OCI-LY1 (cell line): ENCODE results near the gene GDF10.

Experiments used
- H2AFZ ChIP-seq: fragments of 200-600 bp; sonication (generic), shearing (Covaris generic); 2 replicates; pipeline ENCODE4 v1.6.0; 2014; ENCODE audit warnings: antibody characterized with exemption, mild to moderate bottlenecking, low read length
- H3F3A ChIP-seq: fragments of 200-600 bp; sonication (generic), shearing (Covaris generic); 2 replicates; pipeline ENCODE4 v1.6.0; 2014; ENCODE audit warnings: mild to moderate bottlenecking, antibody characterized with exemption, low read length, moderate library complexity; ENCODE audit not compliant: insufficient read depth
- H3K27ac ChIP-seq: fragments of 200-600 bp; sonication (generic); 2 replicates; pipeline ENCODE4 v1.5.1; 2014; ENCODE audit warnings: low read length, mixed run types, mild to moderate bottlenecking, low read depth; ENCODE audit not compliant: poor library complexity, severe bottlenecking
- H3K27me3 ChIP-seq: fragments of 200-600 bp; sonication (generic); 2 replicates; pipeline ENCODE4 v1.6.0; 2014; ENCODE audit warnings: antibody characterized with exemption, mild to moderate bottlenecking, low read length, moderate library complexity; ENCODE audit not compliant: insufficient read depth
- H3K36me3 ChIP-seq: fragments of 200-600 bp; sonication (generic); 2 replicates; pipeline ENCODE4 v1.6.1; 2014; ENCODE audit warnings: mild to moderate bottlenecking, antibody characterized with exemption, low read length, moderate library complexity, mixed read lengths; ENCODE audit not compliant: insufficient read depth
- H3K4me1 ChIP-seq: fragments of 200-600 bp; sonication (generic); 2 replicates; pipeline ENCODE4 v1.5.1; 2014; ENCODE audit warnings: mild to moderate bottlenecking, low read length, moderate library complexity; ENCODE audit not compliant: insufficient read depth, severe bottlenecking
- H3K4me2 ChIP-seq: fragments of 200-600 bp; sonication (generic), shearing (Covaris generic); 2 replicates; pipeline ENCODE4 v1.6.1; 2014; ENCODE audit warnings: low read length
- H3K4me3 ChIP-seq: fragments of 200-600 bp; sonication (generic); 2 replicates; pipeline ENCODE4 v1.5.1; 2014; ENCODE audit warnings: low read length, low read depth, mild to moderate bottlenecking, mixed read lengths; ENCODE audit not compliant: poor library complexity, severe bottlenecking
- H3K79me2 ChIP-seq: fragments of 200-600 bp; shearing (Covaris generic); 2 replicates; pipeline ENCODE4 v1.6.1; 2016; ENCODE audit warnings: mixed run types, low read length, mixed read lengths; ENCODE audit not compliant: insufficient read depth
- H3K9ac ChIP-seq: fragments of 200-600 bp; sonication (generic), shearing (Covaris generic); 2 replicates; pipeline ENCODE4 v1.6.1; 2014; ENCODE audit warnings: mild to moderate bottlenecking, low read length, mixed read lengths
- H3K9me2 ChIP-seq: fragments of 200-600 bp; sonication (generic), shearing (Covaris generic); 2 replicates; pipeline ENCODE4 v1.6.1; 2014; ENCODE audit warnings: low read depth, mild to moderate bottlenecking, low read length, mixed read lengths
- H3K9me3 ChIP-seq: fragments of 200-600 bp; shearing (Covaris generic); 2 replicates; pipeline ENCODE4 v1.6.1; 2014; ENCODE audit warnings: low read length, mixed read lengths
- H4K20me1 ChIP-seq: fragments of 200-600 bp; sonication (generic), shearing (Covaris generic); 2 replicates; pipeline ENCODE4 v1.6.0; 2016; ENCODE audit warnings: mild to moderate bottlenecking, low read length; ENCODE audit not compliant: insufficient read depth
- CTCF ChIP-seq: fragments of 200-600 bp; sonication (generic), shearing (Covaris generic); IDR thresholded peaks from 2 replicates; pipeline ENCODE4 v1.5.1; 2017; ENCODE audit warnings: mild to moderate bottlenecking, antibody characterized with exemption, low read length, moderate library complexity, mixed read lengths
- EZH2 ChIP-seq: fragments of 200-600 bp; sonication (generic), shearing (Covaris generic); IDR thresholded peaks from 2 replicates; pipeline ENCODE4 v1.8.0; 2017; ENCODE audit warnings: borderline replicate concordance, mixed run types, mild to moderate bottlenecking, antibody characterized with exemption, low read length, moderate library complexity, mixed read lengths

Gene GDF10

GRCh38 chr10:47261121-47261520, 38.9 kb upstream of the GDF10 start:
- Histone ChIP-seq H3K27ac (peak overlapping the region; percentile 94), H2AFZ (0 out of 2 replicates have a peak overlapping the region, but pooled peaks have one; percentile 12), H3K4me3 (no peak overlapping the region), H3K9ac (peak overlapping the region; percentile 48; the same call in 1 of the 2 replicates), H3K9me2 (no peaks in the 10 kb centered on the region), H4K20me1 (no peaks in the 10 kb centered on the region), H3K36me3 (no peaks in the 10 kb centered on the region), H3K9me3 (no peaks in the 10 kb centered on the region), H3K4me1 (peaks cover 54% of the 10 kb centered on the region), H3F3A (no peaks in the 10 kb centered on the region), H3K79me2 (no peaks in the 10 kb centered on the region), H3K27me3 (no peaks in the 10 kb centered on the region), H3K4me2 (peak overlapping the region; percentile 47)
- TF ChIP-seq EZH2, result no peak
- TF ChIP-seq CTCF, result no peak

- H3K4me3 ChIP-seq, result no peak overlapping the region
Observed at GRCh38 chr10:47261556-47261955, 38.4 kb upstream of the GDF10 start.

GRCh38 chr10:47262606-47263533, 37.1 kb upstream of the GDF10 start:
- no peaks in the 10 kb centered on the region for H3K9me3 ChIP-seq
- H3K79me2 ChIP-seq, result no peaks in the 10 kb centered on the region
- no peak overlapping the region for H2AFZ ChIP-seq
- no peaks in the 10 kb centered on the region for H3K36me3 ChIP-seq
- no peaks in the 10 kb centered on the region for H4K20me1 ChIP-seq
- H3K4me3 ChIP-seq, result no peak overlapping the region
- no peaks in the 10 kb centered on the region for H3K27me3 ChIP-seq
- H3K4me1 ChIP-seq, result peaks cover 41% of the 10 kb centered on the region
- no peak overlapping the region for H3K9ac ChIP-seq
- no peak for TF ChIP-seq EZH2
- no peak for TF ChIP-seq CTCF
- H3K9me2 ChIP-seq, result no peaks in the 10 kb centered on the region
- H3K4me2 ChIP-seq, result no peak overlapping the region
- peak overlapping the region; percentile 94 for H3K27ac ChIP-seq
- H3F3A ChIP-seq, result no peaks in the 10 kb centered on the region

More at GRCh38 chr10:47261556-47261955, 38.4 kb upstream of the GDF10 start:
- H3K79me2 ChIP-seq, result no peaks in the 10 kb centered on the region
- peak overlapping the region; percentile 12; the same call in 1 of the 2 replicates for H3K9ac ChIP-seq
- peak overlapping the region; percentile 94 for H3K27ac ChIP-seq
- no peaks in the 10 kb centered on the region for H3K9me3 ChIP-seq
- H3K4me2 ChIP-seq, result no peak overlapping the region
- peaks cover 54% of the 10 kb centered on the region for H3K4me1 ChIP-seq
- no peaks in the 10 kb centered on the region for H3K27me3 ChIP-seq
- H3K36me3 ChIP-seq, result no peaks in the 10 kb centered on the region
- H4K20me1 ChIP-seq, result no peaks in the 10 kb centered on the region
- no peaks in the 10 kb centered on the region for H3K9me2 ChIP-seq
- H2AFZ ChIP-seq, result no peak overlapping the region
- TF ChIP-seq CTCF (no peak), EZH2 (no peak)
- H3F3A ChIP-seq, result no peaks in the 10 kb centered on the region
